Measurements from ENCODE around the gene TENM3. TPM values are rescaled to one million over a fixed set of nuclear protein-coding genes. Genes with fewer than 3 reads are reported as not detected.

TENM3 gene
- total and polyA plus RNA-seq, 2 of the 8 experiments (the other 6 are each of a cell fraction or from before 2014, with no cell fraction given) = 36.9 to 69.3 TPM

GRCh38 chr4:182194091-182194824 lies 48.9 kb upstream of the TENM3 start (continued):
- TF ChIP-seq ATF2 (IDR thresholded peaks at IDR 0.05; ENCODE audit: low read length) = no peak
- TF ChIP-seq GTF2F1 (IDR thresholded peaks at IDR 0.05; ENCODE audit: borderline replicate concordance, low read depth, low read length) = no peak
- TF ChIP-seq TBP (IDR thresholded peaks at IDR 0.05; ENCODE audit: low read depth, low read length) = no peak
- TF ChIP-seq TCF12 (IDR thresholded peaks at IDR 0.05; ENCODE audit: low read depth, low read length) = no peak
- TF ChIP-seq TEAD4 (IDR thresholded peaks at IDR 0.05; ENCODE audit: low read depth, low read length) = no peak
- TF ChIP-seq SP4 (IDR thresholded peaks at IDR 0.05; ENCODE audit: low read length) = no peak
- TF ChIP-seq RBBP5 (IDR thresholded peaks at IDR 0.05; ENCODE audit: borderline replicate concordance, low read depth, low read length) = no peak
- TF ChIP-seq CBX8 (IDR thresholded peaks at IDR 0.05; ENCODE audit: borderline replicate concordance, low read depth, low read length) = no peak
- TF ChIP-seq CTCF (IDR thresholded peaks at IDR 0.05; ENCODE audit: control extremely low read depth in 1 of 3, insufficient read depth in 1 of 3, low read depth in 1 of 3, low read length in 3 of 3) = no peak
